ENCODE results near the gene KRTAP2-3.
"Not testable (repeated sequence)": the region's sequence is repeated elsewhere in the genome, so short reads cannot be mapped to it uniquely, and the experiment has no call there.

The KRTAP2-3 gene

GRCh38 chr17:41037853-41038350 lies 22.0 kb downstream of the KRTAP2-3 start:
- no peak for DNase-seq (ENCODE audit: low read depth in 2 of 2, low spot score in 1 of 2)

DNA sequence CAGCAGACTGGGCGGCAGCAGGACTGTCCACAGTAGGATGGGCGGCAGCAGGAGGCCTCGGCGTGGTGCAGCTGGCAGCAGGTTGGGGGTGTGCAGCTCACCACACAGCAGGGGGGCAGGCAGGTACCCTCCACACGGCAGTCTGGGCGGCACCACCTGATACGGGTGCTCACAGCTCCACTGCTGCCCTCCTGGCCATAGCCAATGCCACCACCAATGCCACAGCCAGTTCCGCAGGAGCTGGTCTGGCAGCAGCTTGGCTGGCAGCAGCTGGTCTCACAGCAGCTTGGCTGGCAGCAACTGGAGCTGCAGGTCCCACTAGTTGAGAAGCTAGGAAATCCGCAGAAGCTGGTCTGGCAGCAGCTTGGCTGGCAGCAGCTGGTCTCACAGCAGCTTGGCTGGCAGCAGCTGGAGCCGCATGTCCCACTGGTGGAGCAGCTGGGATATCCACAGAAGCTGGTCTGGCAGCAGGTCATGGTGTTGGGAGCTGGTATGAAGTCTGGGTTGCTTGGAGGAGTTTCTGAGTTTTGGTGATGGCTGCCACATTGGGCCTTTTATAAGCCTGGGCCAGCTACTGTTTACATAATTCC lies 25.5 kb downstream of the KRTAP2-3 start, which contains the start of gene KRTAP1-3:
TSS of gene KRTAP1-3 (minus strand) at position 529 of the 590 bp plus-strand sequence. CDS start at position 476, 53 bp downstream.
- DNase-seq (ENCODE audit: low read depth in 2 of 2, low spot score in 1 of 2): not testable (repeated sequence)

DNA sequence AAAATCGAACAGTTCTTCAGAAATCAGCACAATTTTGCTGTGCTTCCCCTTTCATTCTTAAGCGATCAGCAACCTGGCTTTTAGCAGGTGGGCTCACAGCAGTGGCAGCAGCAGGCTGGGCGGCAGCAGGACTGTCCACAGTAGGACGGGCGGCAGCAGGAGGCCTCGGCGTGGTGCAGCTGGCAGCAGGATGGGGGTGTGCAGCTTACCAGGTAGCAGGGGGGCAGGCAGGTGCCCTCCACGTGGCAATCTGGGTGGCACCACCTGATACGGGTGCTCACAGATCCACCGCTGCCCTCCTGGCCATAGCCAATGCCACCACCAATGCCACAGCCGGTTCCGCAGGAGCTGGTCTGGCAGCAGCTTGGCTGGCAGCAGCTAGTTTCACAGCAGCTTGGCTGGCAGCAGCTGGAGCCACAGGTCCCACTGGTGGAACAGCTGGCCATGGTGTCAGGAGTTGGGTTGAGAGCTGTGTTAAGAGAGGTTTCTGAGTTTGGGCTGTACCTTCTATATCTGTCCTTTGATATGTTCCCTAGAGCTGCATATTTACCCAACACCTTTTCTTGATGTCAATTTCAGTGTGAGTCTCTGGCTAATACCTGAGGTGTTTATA lies 30.2 kb downstream of the KRTAP2-3 start, which contains the start of gene KRTAP1-4:
TSS of gene KRTAP1-4 (minus strand) at position 563 of the 613 bp plus-strand sequence. CDS start at position 446, 117 bp downstream.
- DNase-seq (ENCODE audit: low read depth in 2 of 2, low spot score in 1 of 2): no peak

DNA sequence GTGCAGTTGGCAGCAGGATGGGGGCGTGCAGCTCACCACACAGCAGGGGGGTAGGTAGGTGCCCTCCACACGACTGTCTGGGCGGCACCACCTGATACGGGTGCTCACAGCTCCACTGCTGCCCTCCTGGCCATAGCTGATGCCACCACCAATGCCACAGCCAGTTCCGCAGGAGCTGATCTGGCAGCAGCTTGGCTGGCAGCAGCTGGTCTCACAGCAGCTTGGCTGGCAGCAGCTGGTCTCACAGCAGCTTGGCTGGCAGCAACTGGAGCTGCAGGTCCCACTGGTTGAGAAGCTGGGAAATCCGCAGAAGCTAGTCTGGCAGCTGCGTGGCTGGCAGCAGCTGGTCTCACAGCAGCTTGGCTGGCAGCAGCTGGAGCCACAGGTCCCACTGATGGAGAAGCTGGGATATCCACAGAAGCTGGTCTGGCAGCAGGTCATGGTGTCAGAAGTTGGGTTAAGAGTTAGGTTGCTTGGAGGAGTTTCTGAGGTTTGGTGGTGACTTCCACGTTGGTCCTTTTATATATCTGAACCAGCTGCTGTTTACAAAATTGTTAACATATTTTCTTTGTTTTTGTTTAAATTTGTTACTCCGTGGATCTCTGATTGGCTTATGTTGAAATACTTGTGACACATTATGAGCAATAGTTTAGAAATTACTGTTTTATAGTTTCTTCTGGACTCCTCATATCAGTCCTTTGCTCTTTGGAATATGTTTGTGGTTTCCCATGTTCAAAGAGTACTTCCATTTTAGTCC lies 33.0 kb downstream of the KRTAP2-3 start, which contains the start of gene KRTAP1-5:
TSS of gene KRTAP1-5 (minus strand) at position 494 of the 757 bp plus-strand sequence. CDS start at position 441, 53 bp downstream.
- DNase-seq (ENCODE audit: low read depth in 2 of 2, low spot score in 1 of 2): no peak

DNA sequence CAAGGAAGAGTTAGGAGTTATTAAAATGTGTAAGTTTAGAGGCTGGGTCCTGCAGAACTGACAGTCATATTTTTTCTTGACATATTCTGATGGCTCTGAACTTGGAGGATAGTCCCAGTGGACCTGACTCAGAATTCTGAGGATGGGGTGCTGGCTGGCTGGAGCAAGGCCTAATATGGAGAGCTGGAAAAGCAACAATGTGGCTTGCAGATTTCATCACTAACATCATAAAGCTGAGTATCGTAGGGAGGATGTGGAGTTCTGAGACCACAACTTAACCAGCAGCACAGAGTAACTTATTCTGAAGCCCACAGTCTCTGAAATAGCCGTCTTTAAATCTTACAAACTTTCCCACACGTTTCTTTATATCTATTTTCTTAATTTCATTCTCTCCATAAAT lies 35.2 kb downstream of the KRTAP2-3 start:
- no peak for DNase-seq (ENCODE audit: low read depth in 2 of 2, low spot score in 1 of 2)

- no peak for DNase-seq (ENCODE audit: low read depth in 2 of 2, low spot score in 1 of 2)
Measured at GRCh38 chr17:41020336-41020735, 39.6 kb downstream of the KRTAP2-3 start.

GRCh38 chr17:41019415-41019814 lies 40.5 kb downstream of the KRTAP2-3 start:
- DNase-seq (ENCODE audit: low read depth in 2 of 2, low spot score in 1 of 2): no peak

DNA sequence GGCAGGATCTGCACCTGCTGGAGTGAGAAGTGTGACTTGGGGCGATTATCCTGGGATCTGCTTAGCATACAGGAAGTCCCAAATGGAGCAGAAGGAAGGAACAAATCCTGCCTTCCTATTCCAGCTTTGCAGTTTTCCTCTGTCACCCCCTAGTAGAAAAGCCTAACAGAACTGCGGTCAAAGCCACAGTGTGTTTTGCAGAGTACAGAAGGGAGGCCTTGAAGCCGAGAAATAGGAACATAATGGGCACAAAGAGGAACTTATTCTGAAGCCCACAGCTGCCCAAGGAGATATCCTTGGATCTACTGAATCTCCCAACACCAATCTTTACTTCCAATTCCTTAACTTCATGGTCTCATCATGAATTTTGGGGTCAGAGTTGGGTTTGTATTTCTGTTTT lies 41.4 kb downstream of the KRTAP2-3 start:
- DNase-seq (ENCODE audit: low read depth in 2 of 2, low spot score in 1 of 2): no peak

DNA sequence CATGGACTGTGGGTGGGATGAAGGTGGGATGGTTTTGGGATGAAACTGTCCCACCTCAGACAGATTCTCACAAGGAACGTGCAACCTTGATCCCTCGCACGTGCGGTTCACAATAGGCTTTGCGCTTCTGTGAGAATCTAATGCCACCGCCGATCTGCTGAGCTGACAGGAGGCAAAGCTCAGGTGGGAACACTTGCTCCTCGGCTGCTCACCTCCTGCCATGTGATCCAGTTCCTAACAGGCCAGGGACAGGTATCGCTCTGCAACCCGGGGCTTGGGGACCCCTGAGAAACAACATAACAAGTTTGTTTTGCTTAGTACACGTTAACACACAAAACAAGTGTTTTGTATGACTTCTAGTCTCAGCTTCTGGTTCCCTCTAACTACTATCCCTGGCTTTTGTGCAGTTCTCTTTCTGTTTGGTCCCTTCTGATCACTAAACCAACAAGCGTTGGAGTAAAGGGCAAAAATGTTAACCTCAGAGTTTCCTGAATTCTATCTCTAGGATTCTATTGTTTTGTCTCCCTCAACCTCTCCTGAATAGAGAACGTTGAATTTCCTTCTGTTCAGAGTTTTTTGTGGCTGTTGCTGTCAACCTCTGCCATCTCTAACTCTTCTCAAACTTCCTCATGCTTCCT lies 43.2 kb downstream of the KRTAP2-3 start:
- no peak for DNase-seq (ENCODE audit: low read depth in 2 of 2, low spot score in 1 of 2)

DNA sequence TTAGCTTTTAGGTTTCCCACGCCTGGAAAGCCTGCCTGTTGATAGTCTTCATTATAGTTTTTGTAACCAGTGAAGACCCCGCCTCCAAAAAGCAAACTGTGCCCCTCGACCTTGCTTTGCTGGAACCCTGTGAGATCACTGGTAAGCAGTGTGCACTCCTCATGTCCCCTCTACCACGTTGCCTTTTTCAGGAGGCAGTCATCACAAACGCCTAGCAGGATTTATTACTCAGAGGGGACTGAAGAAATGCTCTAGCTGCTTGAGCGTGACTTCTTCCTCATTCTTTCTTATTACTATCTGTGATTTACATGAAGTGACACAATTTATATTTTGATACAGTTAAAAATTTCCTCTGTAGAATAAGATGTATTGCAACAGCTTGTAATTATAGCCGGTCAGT lies 44.5 kb downstream of the KRTAP2-3 start:
- no peak for DNase-seq (ENCODE audit: low read depth in 2 of 2, low spot score in 1 of 2)

DNA sequence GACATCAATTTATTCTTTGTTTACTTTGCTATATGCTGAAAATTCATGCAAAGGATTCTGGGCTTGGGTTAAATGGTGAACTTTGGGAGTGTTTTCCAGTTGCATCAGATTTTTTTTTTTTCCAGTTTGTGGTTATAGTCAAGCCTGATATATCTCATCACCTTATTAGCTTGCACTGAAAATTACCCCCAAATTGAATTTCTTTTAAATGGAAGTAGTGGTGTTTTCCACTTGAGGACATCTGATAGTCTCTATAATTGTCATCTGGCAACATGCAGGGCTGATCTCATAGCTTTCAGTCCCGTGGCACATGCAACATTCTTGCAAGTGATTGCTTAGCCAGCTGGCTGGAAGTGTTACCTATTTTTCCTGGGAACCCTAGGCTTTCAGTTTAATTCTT lies 46.3 kb downstream of the KRTAP2-3 start:
- DNase-seq (ENCODE audit: low read depth in 2 of 2, low spot score in 1 of 2): no peak

DNA sequence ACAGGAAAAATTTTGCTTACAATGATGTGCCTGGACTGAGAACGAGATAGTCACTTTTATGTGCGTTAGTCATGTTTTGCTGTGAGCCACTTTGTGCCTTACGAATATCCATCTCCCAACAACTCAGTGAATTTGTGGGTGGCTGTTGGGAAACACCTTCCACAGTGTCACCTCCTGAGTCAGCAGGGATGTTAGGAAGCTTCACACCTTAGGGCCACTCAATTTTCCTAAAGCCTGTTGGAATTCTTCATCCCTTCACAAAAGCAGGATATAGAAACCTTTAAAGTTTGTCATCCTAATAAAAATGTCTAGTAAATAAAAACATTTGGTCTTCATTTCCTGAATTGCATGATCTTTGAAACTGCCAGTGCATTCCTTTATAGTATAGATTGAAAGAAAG lies 46.7 kb downstream of the KRTAP2-3 start:
- DNase-seq (ENCODE audit: low read depth in 2 of 2, low spot score in 1 of 2): no peak

- no peak for DNase-seq (ENCODE audit: low read depth in 2 of 2, low spot score in 1 of 2)
Measured at GRCh38 chr17:41012326-41013120, 47.4 kb downstream of the KRTAP2-3 start.

GRCh38 chr17:41010441-41010840 lies 49.5 kb downstream of the KRTAP2-3 start:
- DNase-seq (ENCODE audit: low read depth in 2 of 2, low spot score in 1 of 2): no peak

DNA sequence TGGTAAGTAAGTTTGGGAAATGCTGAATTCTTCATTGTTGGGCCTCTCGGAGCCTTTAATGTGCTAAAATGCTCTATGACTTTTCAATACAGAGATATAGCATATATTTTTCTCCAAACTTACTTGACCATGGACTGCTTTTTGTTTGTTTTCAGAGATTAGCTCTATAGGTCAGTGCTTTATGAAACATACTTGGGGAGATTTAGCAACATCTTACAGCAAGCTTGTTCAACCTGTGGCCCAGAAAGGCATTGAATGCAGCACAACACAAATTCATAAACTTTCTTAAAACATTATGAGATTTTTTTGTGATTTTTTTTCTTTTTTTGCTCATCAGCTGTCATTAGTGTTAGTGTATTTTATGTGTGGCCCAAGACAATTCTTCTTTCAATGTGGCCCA lies 50.0 kb downstream of the KRTAP2-3 start:
- no peak for DNase-seq (ENCODE audit: low read depth in 2 of 2, low spot score in 1 of 2)

GRCh38 chr17:41009301-41009760 lies 50.6 kb downstream of the KRTAP2-3 start:
- no peak for DNase-seq (ENCODE audit: low read depth in 2 of 2, low spot score in 1 of 2)

Measured in stimulated activated CD8-positive, alpha-beta memory T cell treated with anti-CD3 and anti-CD28 coated beads, Interleukin-4, amount 100 ng/mL, for 4 hours (primary cell).